ENCODE data around the gene DZIP1. TPM values are rescaled to one million over a fixed set of nuclear protein-coding genes. Genes with fewer than 3 reads are reported as not detected.

DZIP1 gene
- total and polyA plus RNA-seq, 2 of the 8 experiments (the other 6 are each of a cell fraction or from before 2014, with no cell fraction given): 7.6 to 24.6 TPM

DNA sequence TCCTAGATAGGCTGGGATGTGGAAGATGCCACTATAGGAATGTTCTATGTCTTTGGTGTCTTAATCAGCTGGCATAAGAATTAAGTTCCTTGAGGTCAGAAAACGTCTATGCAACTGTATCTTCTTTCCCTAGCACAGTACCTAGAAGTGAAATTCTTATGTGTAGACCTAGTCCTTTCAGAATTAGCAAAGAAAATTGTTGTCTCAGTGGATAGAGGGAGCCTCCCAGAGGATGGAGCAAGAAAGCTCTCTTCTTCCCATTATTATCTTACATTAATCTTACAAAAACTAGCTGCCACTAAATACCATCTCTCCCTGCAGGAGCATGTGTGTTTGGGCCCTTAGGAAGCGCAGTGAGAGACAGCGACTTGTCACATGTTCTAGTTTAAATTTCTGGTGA, 80.4 kb downstream of the DZIP1 start (continued):
- TF ChIP-seq RAD21 (IDR thresholded peaks at IDR 0.05 in 1 of 2, conservative IDR thresholded peaks at IDR 0.05 in 1 of 2; ENCODE audit: low read depth in 2 of 2, low read length in 2 of 2) (peak; percentile 42 to 44), SP4 (IDR thresholded peaks at IDR 0.05; ENCODE audit: low read length) (no peak), HDAC2 (IDR thresholded peaks at IDR 0.05; ENCODE audit: borderline replicate concordance in 1 of 2, low read depth in 2 of 2, low read length in 2 of 2) (no peak)

Data from H1 (cell line).